HepG2 (cell line): ENCODE results near the gene KLHL40. TPM values are rescaled to one million over a fixed set of nuclear protein-coding genes. Genes with fewer than 3 reads are reported as not detected.

ENCODE experiments used
- BRCA1 ChIP-seq: sonication (generic); formaldehyde crosslinking; IDR thresholded peaks from 2 replicates; pipeline ENCODE4 v1.4.0; 2020; ENCODE audit warnings: missing genetic modification reagents
- CHD4 ChIP-seq: fragments of 200-600 bp; sonication (generic); IDR thresholded peaks from 2 replicates; pipeline ENCODE4 v1.7.0; 2017; ENCODE audit warnings: mild to moderate bottlenecking, low read length, borderline replicate concordance
- GATAD1 ChIP-seq: IDR thresholded peaks from 2 replicates; pipeline ENCODE4 v1.6.1; 2016; ENCODE audit warnings: missing genetic modification reagents, missing compliant biosample characterization
- IKZF4 ChIP-seq: sonication (generic); formaldehyde crosslinking; IDR thresholded peaks from 2 replicates; pipeline ENCODE4 v1.5.1; 2020; ENCODE audit warnings: borderline replicate concordance, mild to moderate bottlenecking, low read depth, missing genetic modification reagents; ENCODE audit errors: not compliant biosample characterization
- KLF15 ChIP-seq: sonication (generic); formaldehyde crosslinking; IDR thresholded peaks from 2 replicates; pipeline ENCODE4 v1.8.1; 2023; ENCODE audit warnings: borderline replicate concordance, mild to moderate bottlenecking, inconsistent platforms, missing genetic modification reagents, mixed read lengths
- PHF21A ChIP-seq: sonication (generic); formaldehyde crosslinking; IDR thresholded peaks from 2 replicates; pipeline ENCODE4 v1.5.0; 2020; ENCODE audit warnings: mild to moderate bottlenecking, missing genetic modification reagents
- PHF8 ChIP-seq: sonication (generic); formaldehyde crosslinking; IDR thresholded peaks from 2 replicates; pipeline ENCODE4 v1.5.0; 2020; ENCODE audit warnings: missing genetic modification reagents
- SALL1 ChIP-seq: sonication (generic); formaldehyde crosslinking; IDR thresholded peaks from 2 replicates; pipeline ENCODE4 v1.8.0; 2022; ENCODE audit warnings: mild to moderate bottlenecking, missing genetic modification reagents
- SOX13 ChIP-seq, 3 experiments: fragments of 450-650 bp in 1 of 3; sonication (generic) in 1 of 3; formaldehyde crosslinking in 1 of 3; IDR thresholded peaks in 2 of 3; conservative IDR thresholded peaks in 1 of 3; 2 replicates each; pipeline versions ENCODE4 v1.5.0 to v1.6.1; 2016 to 2020; ENCODE audit warnings: antibody characterized with exemption in 1 of 3, mild to moderate bottlenecking in 1 of 3, missing compliant biosample characterization in 1 of 3, missing genetic modification reagents in 1 of 3, moderate library complexity in 1 of 3
- SP5 ChIP-seq: IDR thresholded peaks from 2 replicates; pipeline ENCODE4 v1.6.1; 2016; ENCODE audit warnings: low read depth, borderline replicate concordance
- SSRP1 ChIP-seq: IDR thresholded peaks from 2 replicates; pipeline ENCODE4 v1.6.1; 2016; ENCODE audit warnings: control low read depth
- WIZ ChIP-seq: sonication (generic); formaldehyde crosslinking; IDR thresholded peaks from 2 replicates; pipeline ENCODE4 v1.5.1; 2020; ENCODE audit warnings: mild to moderate bottlenecking, missing genetic modification reagents
- ZNF180 ChIP-seq: sonication (generic); formaldehyde crosslinking; IDR thresholded peaks from 2 replicates; pipeline ENCODE4 v1.4.0; 2020; ENCODE audit warnings: low read depth, missing genetic modification reagents, borderline replicate concordance
- ZNF30 ChIP-seq: sonication (generic); formaldehyde crosslinking; IDR thresholded peaks from 2 replicates; pipeline ENCODE4 v1.5.0; 2020; ENCODE audit warnings: mild to moderate bottlenecking, missing genetic modification reagents
- ZNF510 ChIP-seq: sonication (generic); formaldehyde crosslinking; IDR thresholded peaks from 2 replicates; pipeline ENCODE4 v1.4.0; 2020; ENCODE audit warnings: low read depth, mild to moderate bottlenecking, missing genetic modification reagents
- ZNF83 ChIP-seq: sonication (generic); formaldehyde crosslinking; IDR thresholded peaks from 2 replicates; pipeline ENCODE4 v1.4.0; 2020; ENCODE audit warnings: missing genetic modification reagents, mild to moderate bottlenecking, borderline replicate concordance
- polyA plus RNA-seq, 8 experiments: library from polyadenylated mRNA; depleted of rRNA in 3 of 8; stranded (reverse) in 7 of 8; unstranded in 1 of 8; fragments of >200 nt; fragmentation: Illumina TruSeq in 4 of 8; extraction: Trizol in 4 of 8; gene quantifications; 2 replicates each; pipeline versions ENCODE4 v1.2.1 to v1.2.3, GENCODE V29; 2011 to 2016; ENCODE audit warnings: low read depth in 4 of 8, missing spikeins in 1 of 8, mixed read lengths in 1 of 8; ENCODE audit not compliant: insufficient read depth in 1 of 8
- total RNA-seq, 5 experiments: library from RNA; depleted of rRNA; stranded (reverse); fragments of >200 nt; fragmentation: Illumina TruSeq; extraction: Trizol; gene quantifications; 2 replicates each; pipeline ENCODE4 v1.2.3, GENCODE V29; 2016; ENCODE audit warnings: low read depth in 1 of 5
- TF ChIP-seq, protein P1 (sequence below): sonication (generic); formaldehyde crosslinking; IDR thresholded peaks from 2 replicates; pipeline ENCODE4 v1.4.0; 2020; ENCODE audit warnings: missing genetic modification reagents
- TF ChIP-seq, protein P2 (sequence below): sonication (generic); formaldehyde crosslinking; IDR thresholded peaks from 2 replicates; pipeline ENCODE4 v1.5.0; 2020; ENCODE audit warnings: missing genetic modification reagents
- TF ChIP-seq, protein P3 (sequence below): sonication (generic); formaldehyde crosslinking; IDR thresholded peaks from 2 replicates; pipeline ENCODE4 v1.4.0; 2020; ENCODE audit warnings: missing genetic modification reagents, borderline replicate concordance
- TF ChIP-seq, protein P4 (sequence below): IDR thresholded peaks from 2 replicates; pipeline ENCODE4 v1.6.1; 2016; ENCODE audit warnings: low read depth, borderline replicate concordance
- TF ChIP-seq, protein P5 (sequence below): sonication (generic); formaldehyde crosslinking; IDR thresholded peaks from 2 replicates; pipeline ENCODE4 v1.5.1; 2020; ENCODE audit warnings: mild to moderate bottlenecking, missing genetic modification reagents, moderate library complexity

The KLHL40 gene
- total and polyA plus RNA-seq, 2 of the 13 experiments (the other 11 are each of a cell fraction or from before 2014, with no cell fraction given), result not detected

DNA sequence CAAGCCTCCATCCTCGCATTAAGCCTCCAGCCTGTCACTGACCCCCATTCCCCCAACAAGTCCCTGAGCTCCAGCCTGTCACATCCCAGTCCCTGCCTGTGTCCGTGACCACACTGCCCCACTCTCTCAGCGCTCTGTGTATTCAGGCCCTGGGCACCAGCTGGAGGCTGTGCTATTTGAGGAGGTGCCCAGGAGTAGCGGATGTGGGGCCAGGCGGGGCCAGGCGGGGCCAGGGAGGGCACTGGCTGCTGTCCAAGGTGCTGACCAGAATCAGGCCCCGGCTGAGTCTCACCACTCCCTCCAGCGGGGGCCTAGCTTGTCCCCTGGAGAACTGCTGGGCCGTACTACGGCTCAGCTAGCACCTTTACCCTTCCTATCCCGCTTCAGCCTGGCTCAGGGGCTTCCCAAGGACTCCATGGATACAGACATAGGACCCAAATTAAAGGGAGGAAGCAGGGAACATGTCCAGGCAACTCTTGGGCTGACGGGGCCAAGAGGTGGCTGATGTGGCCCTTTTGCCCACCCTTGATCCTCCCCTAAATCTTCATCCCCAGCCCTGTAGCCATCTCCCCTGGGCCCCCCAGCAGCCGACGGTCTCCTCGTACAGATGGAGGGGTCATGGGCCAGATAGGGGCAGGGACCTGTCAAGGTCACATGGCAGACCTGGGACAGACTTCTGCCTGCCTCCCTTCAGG lies 16.2 kb downstream of the KLHL40 start (continued):
- TF ChIP-seq, protein P1, sequence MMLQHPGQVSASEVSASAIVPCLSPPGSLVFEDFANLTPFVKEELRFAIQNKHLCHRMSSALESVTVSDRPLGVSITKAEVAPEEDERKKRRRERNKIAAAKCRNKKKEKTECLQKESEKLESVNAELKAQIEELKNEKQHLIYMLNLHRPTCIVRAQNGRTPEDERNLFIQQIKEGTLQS (CRISPR knock-in tag), result peak; percentile 63
- 0 out of 2 replicates have a peak, but pooled peaks have one; percentile 19 for TF ChIP-seq PHF8 (CRISPR knock-in tag)
- TF ChIP-seq ZNF180 (CRISPR knock-in tag), result peak; percentile 69; the same call in 1 of the 2 replicates
- 0 out of 2 replicates have a peak, but pooled peaks have one; percentile 60 for TF ChIP-seq ZNF83 (CRISPR knock-in tag)
- TF ChIP-seq SOX13 (IDR thresholded peaks at IDR 0.05), result no peak
- peak in 1 of 2 experiments; percentile 57; a peak in 2 of 4 replicates for TF ChIP-seq SOX13 (CRISPR knock-in tag; conservative IDR thresholded peaks at IDR 0.05 in 1 of 2, IDR thresholded peaks at IDR 0.05 in 1 of 2)
- TF ChIP-seq, protein P2, sequence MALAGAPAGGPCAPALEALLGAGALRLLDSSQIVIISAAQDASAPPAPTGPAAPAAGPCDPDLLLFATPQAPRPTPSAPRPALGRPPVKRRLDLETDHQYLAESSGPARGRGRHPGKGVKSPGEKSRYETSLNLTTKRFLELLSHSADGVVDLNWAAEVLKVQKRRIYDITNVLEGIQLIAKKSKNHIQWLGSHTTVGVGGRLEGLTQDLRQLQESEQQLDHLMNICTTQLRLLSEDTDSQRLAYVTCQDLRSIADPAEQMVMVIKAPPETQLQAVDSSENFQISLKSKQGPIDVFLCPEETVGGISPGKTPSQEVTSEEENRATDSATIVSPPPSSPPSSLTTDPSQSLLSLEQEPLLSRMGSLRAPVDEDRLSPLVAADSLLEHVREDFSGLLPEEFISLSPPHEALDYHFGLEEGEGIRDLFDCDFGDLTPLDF (CRISPR knock-in tag), result peak; percentile 71; the same call in 1 of the 2 replicates
- peak; percentile 87 for TF ChIP-seq IKZF4 (CRISPR knock-in tag)
- TF ChIP-seq WIZ (CRISPR knock-in tag), result peak; percentile 90
- 0 out of 2 replicates have a peak, but pooled peaks have one; percentile 40 for TF ChIP-seq ZNF510 (CRISPR knock-in tag)
- no peak for TF ChIP-seq PHF21A (CRISPR knock-in tag)
- TF ChIP-seq KLF15 (CRISPR knock-in tag), result peak; percentile 86; the same call in 1 of the 2 replicates
- TF ChIP-seq, protein P3, sequence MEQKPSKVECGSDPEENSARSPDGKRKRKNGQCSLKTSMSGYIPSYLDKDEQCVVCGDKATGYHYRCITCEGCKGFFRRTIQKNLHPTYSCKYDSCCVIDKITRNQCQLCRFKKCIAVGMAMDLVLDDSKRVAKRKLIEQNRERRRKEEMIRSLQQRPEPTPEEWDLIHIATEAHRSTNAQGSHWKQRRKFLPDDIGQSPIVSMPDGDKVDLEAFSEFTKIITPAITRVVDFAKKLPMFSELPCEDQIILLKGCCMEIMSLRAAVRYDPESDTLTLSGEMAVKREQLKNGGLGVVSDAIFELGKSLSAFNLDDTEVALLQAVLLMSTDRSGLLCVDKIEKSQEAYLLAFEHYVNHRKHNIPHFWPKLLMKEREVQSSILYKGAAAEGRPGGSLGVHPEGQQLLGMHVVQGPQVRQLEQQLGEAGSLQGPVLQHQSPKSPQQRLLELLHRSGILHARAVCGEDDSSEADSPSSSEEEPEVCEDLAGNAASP (CRISPR knock-in tag), result peak; percentile 89
- TF ChIP-seq CHD4, result no peak
- TF ChIP-seq SP5 (CRISPR knock-in tag), result 0 out of 2 replicates have a peak, but pooled peaks have one; percentile 18
- TF ChIP-seq, protein P4, sequence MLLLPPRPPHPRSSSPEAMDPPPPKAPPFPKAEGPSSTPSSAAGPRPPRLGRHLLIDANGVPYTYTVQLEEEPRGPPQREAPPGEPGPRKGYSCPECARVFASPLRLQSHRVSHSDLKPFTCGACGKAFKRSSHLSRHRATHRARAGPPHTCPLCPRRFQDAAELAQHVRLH (CRISPR knock-in tag), result peak; percentile 87
- peak; percentile 95 for TF ChIP-seq SALL1 (CRISPR knock-in tag)
- TF ChIP-seq SSRP1 (CRISPR knock-in tag), result no peak
- peak; percentile 87; the same call in 1 of the 2 replicates for TF ChIP-seq BRCA1
- peak; percentile 61 for TF ChIP-seq GATAD1 (CRISPR knock-in tag)
- peak; percentile 45; the same call in 1 of the 2 replicates for TF ChIP-seq ZNF30 (CRISPR knock-in tag)
- TF ChIP-seq, protein P5, sequence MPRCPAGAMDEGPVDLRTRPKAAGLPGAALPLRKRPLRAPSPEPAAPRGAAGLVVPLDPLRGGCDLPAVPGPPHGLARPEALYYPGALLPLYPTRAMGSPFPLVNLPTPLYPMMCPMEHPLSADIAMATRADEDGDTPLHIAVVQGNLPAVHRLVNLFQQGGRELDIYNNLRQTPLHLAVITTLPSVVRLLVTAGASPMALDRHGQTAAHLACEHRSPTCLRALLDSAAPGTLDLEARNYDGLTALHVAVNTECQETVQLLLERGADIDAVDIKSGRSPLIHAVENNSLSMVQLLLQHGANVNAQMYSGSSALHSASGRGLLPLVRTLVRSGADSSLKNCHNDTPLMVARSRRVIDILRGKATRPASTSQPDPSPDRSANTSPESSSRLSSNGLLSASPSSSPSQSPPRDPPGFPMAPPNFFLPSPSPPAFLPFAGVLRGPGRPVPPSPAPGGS (CRISPR knock-in tag), result peak; percentile 87
